Trophoblast cell (in vitro differentiated cells and primary cell): Measurements from ENCODE around the gene C1QBP.
"Not testable (repeated sequence)": the region's sequence is repeated elsewhere in the genome, so short reads cannot be mapped to it uniquely, and the experiment has no call there.

Experiments used
- DNase-seq, 2 donors: peaks; one replicate each; pipeline ENCODE4 v3.0.0-alpha.2; 2016
- H2AFZ ChIP-seq: 2 replicates; pipeline ENCODE4 v1.6.1; 2013; ENCODE audit warnings: low read length, moderate library complexity, mild to moderate bottlenecking; ENCODE audit not compliant: insufficient read depth, poor library complexity
- H2AK5ac ChIP-seq: 2 replicates; pipeline ENCODE4 v1.6.1; 2013; ENCODE audit warnings: mild to moderate bottlenecking, low read length
- H2BK120ac ChIP-seq: 2 replicates; pipeline ENCODE4 v1.6.1; 2013; ENCODE audit warnings: low read length, mild to moderate bottlenecking, moderate library complexity; ENCODE audit not compliant: insufficient read depth, poor library complexity
- H2BK12ac ChIP-seq: 2 replicates; pipeline ENCODE4 v1.6.1; 2013; ENCODE audit warnings: mild to moderate bottlenecking, low read length, moderate library complexity
- H2BK5ac ChIP-seq: 2 replicates; pipeline ENCODE4 v1.6.1; 2013; ENCODE audit warnings: low read length, low read depth, moderate library complexity, mild to moderate bottlenecking; ENCODE audit not compliant: poor library complexity
- H3K14ac ChIP-seq: 2 replicates; pipeline ENCODE4 v1.6.1; 2013; ENCODE audit warnings: mild to moderate bottlenecking, low read length
- H3K18ac ChIP-seq: 2 replicates; pipeline ENCODE4 v1.6.1; 2013; ENCODE audit warnings: mild to moderate bottlenecking, low read length
- H3K23ac ChIP-seq: 2 replicates; pipeline ENCODE4 v1.6.1; 2013; ENCODE audit warnings: low read length
- H3K27ac ChIP-seq: 2 replicates; pipeline ENCODE4 v1.5.1; 2013; ENCODE audit warnings: low read depth, mild to moderate bottlenecking, inconsistent platforms, low read length, moderate library complexity
- H3K27me3 ChIP-seq: 2 replicates; pipeline ENCODE4 v1.6.1; 2013; ENCODE audit warnings: inconsistent platforms, mild to moderate bottlenecking, low read length, moderate library complexity; ENCODE audit not compliant: insufficient read depth
- H3K36me3 ChIP-seq, 2 experiments: 1 replicate in 1 of 2; 2 replicates in 1 of 2; pipeline ENCODE4 v1.6.1; 2013; ENCODE audit warnings: low read length in 2 of 2, mild to moderate bottlenecking in 2 of 2, moderate library complexity in 1 of 2; ENCODE audit not compliant: insufficient read depth in 2 of 2, control insufficient read depth in 1 of 2
- H3K4ac ChIP-seq: 2 replicates; pipeline ENCODE4 v1.6.1; 2013; ENCODE audit warnings: low read depth, mild to moderate bottlenecking, low read length, moderate library complexity
- H3K4me1 ChIP-seq, 2 experiments: 1 replicate in 1 of 2; 2 replicates in 1 of 2; pipeline ENCODE4 v1.6.1; 2013; ENCODE audit warnings: low read length in 2 of 2, mild to moderate bottlenecking in 2 of 2, moderate library complexity in 1 of 2; ENCODE audit not compliant: insufficient read depth in 2 of 2, control insufficient read depth in 1 of 2
- H3K4me2 ChIP-seq: 2 replicates; pipeline ENCODE4 v1.6.1; 2013; ENCODE audit warnings: inconsistent platforms, mild to moderate bottlenecking, low read length, moderate library complexity
- H3K4me3 ChIP-seq: 2 replicates; pipeline ENCODE4 v1.5.1; 2013; ENCODE audit warnings: mild to moderate bottlenecking, low read depth, low read length, inconsistent platforms
- H3K79me1 ChIP-seq: one replicate; pipeline ENCODE4 v1.6.1; 2013; ENCODE audit warnings: low read length
- H3K79me2 ChIP-seq: 2 replicates; pipeline ENCODE4 v1.6.1; 2013; ENCODE audit warnings: low read length, mild to moderate bottlenecking; ENCODE audit not compliant: control insufficient read depth, insufficient read depth, poor library complexity
- H3K9ac ChIP-seq: 2 replicates; pipeline ENCODE4 v1.6.1; 2013; ENCODE audit warnings: mild to moderate bottlenecking, low read length
- H3K9me3 ChIP-seq: 2 replicates; pipeline ENCODE4 v1.6.1; 2013; ENCODE audit warnings: low read depth, mild to moderate bottlenecking, control low read depth, inconsistent platforms, low read length; ENCODE audit not compliant: insufficient read depth
- H4K12ac ChIP-seq: 2 replicates; pipeline ENCODE4 v1.6.1; 2013; ENCODE audit warnings: low read depth, mild to moderate bottlenecking, low read length, moderate library complexity
- H4K8ac ChIP-seq: 2 replicates; pipeline ENCODE4 v1.6.1; 2013; ENCODE audit warnings: low read depth, mild to moderate bottlenecking, low read length, moderate library complexity
- H4K91ac ChIP-seq: one replicate; pipeline ENCODE4 v1.6.1; 2013; ENCODE audit warnings: low read depth, mild to moderate bottlenecking, low read length, moderate library complexity
- WGBS: extraction: QIAGEN DNeasy Blood & Tissue Kit; methylation state at CpG from one replicate; pipeline ENCODE4 v1.1.7; 2013; ENCODE audit warnings: missing lambda C conversion rate; ENCODE audit not compliant: insufficient read length, insufficient coverage; ENCODE audit errors: extremely low coverage; 5-methylcytosine and 5-hydroxymethylcytosine counted together

C1QBP gene

GRCh38 chr17:5443728-5444127 is 4.8 kb upstream of the C1QBP start:
- no peak overlapping the region for H2AFZ ChIP-seq
- DNase-seq = no peak
- no peak overlapping the region for H3K18ac ChIP-seq
- H3K4me2 ChIP-seq = no peak overlapping the region
- H3K4me3 ChIP-seq = no peak overlapping the region
- H2AK5ac ChIP-seq = no peak overlapping the region
- WGBS = no CpG with 5 or more reads among the region's 6 CpGs
- H3K4me1 ChIP-seq = no peaks in the 10 kb centered on the region
- H2BK5ac ChIP-seq = no peak overlapping the region
- peaks cover 16 to 34% of the 10 kb centered on the region in 2 experiments for H3K36me3 ChIP-seq
- peaks cover 2% of the 10 kb centered on the region for H3K79me1 ChIP-seq
- no peak overlapping the region for H3K27ac ChIP-seq
- H3K14ac ChIP-seq = no peak overlapping the region
- H3K9me3 ChIP-seq = no peaks in the 10 kb centered on the region
- H4K12ac ChIP-seq = no peak overlapping the region
- H4K91ac ChIP-seq = no peak overlapping the region
- no peaks in the 10 kb centered on the region for H3K27me3 ChIP-seq
- H3K9ac ChIP-seq = no peak overlapping the region
- no peak overlapping the region for H3K23ac ChIP-seq
- H2BK12ac ChIP-seq = no peak overlapping the region
- no peak overlapping the region for H4K8ac ChIP-seq
- H3K4ac ChIP-seq = no peak overlapping the region
- H3K79me2 ChIP-seq = peaks cover 2% of the 10 kb centered on the region
- no peak overlapping the region for H2BK120ac ChIP-seq

GRCh38 chr17:5439446-5439764 is 450 bp upstream of the C1QBP start:
- no peak overlapping the region for H3K4ac ChIP-seq
- H3K27me3 ChIP-seq = no peaks in the 10 kb centered on the region
- no peak overlapping the region for H4K12ac ChIP-seq
- H3K4me3 ChIP-seq = no peak overlapping the region
- no peak overlapping the region for H4K91ac ChIP-seq
- peaks cover 16 to 29% of the 10 kb centered on the region in 2 experiments for H3K36me3 ChIP-seq
- peak overlapping the region; percentile 5 for H2AFZ ChIP-seq
- no peaks in the 10 kb centered on the region for H3K9me3 ChIP-seq
- H4K8ac ChIP-seq = peak overlapping the region; percentile 36
- WGBS = no CpG with 5 or more reads among the region's 1 CpG
- H3K18ac ChIP-seq = no peak overlapping the region
- DNase-seq = no peak
- H2AK5ac ChIP-seq = no peak overlapping the region
- H3K27ac ChIP-seq = no peak overlapping the region
- H2BK5ac ChIP-seq = no peak overlapping the region
- peaks cover 5% of the 10 kb centered on the region for H3K79me2 ChIP-seq
- no peak overlapping the region for H3K23ac ChIP-seq
- peak overlapping the region; percentile 18 for H3K9ac ChIP-seq
- peaks cover 0 to 3% of the 10 kb centered on the region in 2 experiments for H3K4me1 ChIP-seq
- H3K4me2 ChIP-seq = peak overlapping the region; percentile 42
- H2BK12ac ChIP-seq = no peak overlapping the region
- H3K14ac ChIP-seq = no peak overlapping the region
- no peak overlapping the region for H2BK120ac ChIP-seq
- H3K79me1 ChIP-seq = peaks cover 4% of the 10 kb centered on the region

- WGBS = no CpG with 5 or more reads among the region's 5 CpGs
Observed at GRCh38 chr17:5437721-5438317, 1.1 kb downstream of the C1QBP start.

GRCh38 chr17:5435781-5436315 is 3.1 kb downstream of the C1QBP start:
- not testable (repeated sequence) for H3K79me2 ChIP-seq, H3K4me2 ChIP-seq, H3K18ac ChIP-seq, H2AFZ ChIP-seq, H2BK120ac ChIP-seq, H3K4me1 ChIP-seq, H3K27ac ChIP-seq, H2AK5ac ChIP-seq, DNase-seq, H3K27me3 ChIP-seq, H3K14ac ChIP-seq, H3K79me1 ChIP-seq, H2BK5ac ChIP-seq, H4K91ac ChIP-seq, H3K9me3 ChIP-seq, H3K4ac ChIP-seq, H4K12ac ChIP-seq, H3K9ac ChIP-seq, H3K23ac ChIP-seq, H2BK12ac ChIP-seq, H3K4me3 ChIP-seq, H4K8ac ChIP-seq
- H3K36me3 ChIP-seq = peaks cover 24 to 45% of the 10 kb centered on the region in 2 experiments
- no CpG with 5 or more reads among the region's 12 CpGs for WGBS

More at GRCh38 chr17:5437721-5438317, 1.1 kb downstream of the C1QBP start:
- H2BK5ac ChIP-seq = no peak overlapping the region
- H4K8ac ChIP-seq = no peak overlapping the region
- H3K23ac ChIP-seq = no peak overlapping the region
- no peaks in the 10 kb centered on the region for H3K9me3 ChIP-seq
- no peak overlapping the region for H3K27ac ChIP-seq
- no peak overlapping the region for H2BK120ac ChIP-seq
- H3K79me2 ChIP-seq = peaks cover 5% of the 10 kb centered on the region
- H3K36me3 ChIP-seq = peaks cover 18 to 31% of the 10 kb centered on the region in 2 experiments
- no peak overlapping the region for H4K12ac ChIP-seq
- H3K4ac ChIP-seq = no peak overlapping the region
- H4K91ac ChIP-seq = no peak overlapping the region
- H3K18ac ChIP-seq = no peak overlapping the region
- peaks cover 0 to 3% of the 10 kb centered on the region in 2 experiments for H3K4me1 ChIP-seq
- no peaks in the 10 kb centered on the region for H3K27me3 ChIP-seq
- peak; percentile 84 to 95 for DNase-seq
- H2AK5ac ChIP-seq = no peak overlapping the region
- no peak overlapping the region for H3K14ac ChIP-seq
- H3K4me2 ChIP-seq = peak overlapping the region; percentile 63
- H3K9ac ChIP-seq = peak overlapping the region; percentile 84
- no peak overlapping the region for H3K4me3 ChIP-seq
- peaks cover 4% of the 10 kb centered on the region for H3K79me1 ChIP-seq
- H2AFZ ChIP-seq = no peak overlapping the region
- no peak overlapping the region for H2BK12ac ChIP-seq
